Measurements from ENCODE around the gene ZNF491. TPM values are rescaled to one million over a fixed set of nuclear protein-coding genes. Genes with fewer than 3 reads are reported as not detected.
"Not testable (repeated sequence)": the region's sequence is repeated elsewhere in the genome, so short reads cannot be mapped to it uniquely, and the experiment has no call there.

The ZNF491 gene
- total and polyA plus RNA-seq, 4 experiments from 2014 or later: 0.34 to 3.0 (median 2.0) TPM; not detected in 1

- POLR2A ChIA-PET (ENCODE audit: partially characterized antibody): no interaction called here
- H3K9me3 Mint-ChIP-seq: peaks cover 1 to 13% (median 8%) of the 10 kb centered on the region in 8 donors
These were observed 34.7 kb upstream of the ZNF491 start for GRCh38 chr19:11763611-11764010.

GRCh38 chr19:11766597-11767591, 31.4 kb upstream of the ZNF491 start, which contains the start of gene ZNF441:
Gene ZNF441, plus strand, starts transcription at chr19:11767000. Its CDS starts 194 bp downstream, at chr19:11767194.
- intact Hi-C loops (cut with micrococcal nuclease): loop anchor here (1.0 to 2.0 kb wide), 2 partner anchors 28 to 48 kb away; partner anchors contain the start of gene ZNF440
- Mint-ChIP-seq H3K27ac (peak within 1 kb of the TSS; percentile 92 to 97 (median 94)), H3K4me3 (peak within 1 kb of the TSS; percentile 95 to 99 (median 98)), H3K4me1 (peaks cover 17 to 33% (median 23%) of the 10 kb centered on the region in 4 donors), H3K36me3 (peaks cover 15 to 27% of the 10 kb centered on the region in 2 donors), H3K27me3 (peaks cover 0 to 4% of the 10 kb centered on the region in 2 donors), H3K9me3 (peaks cover 2 to 35% (median 23%) of the 10 kb centered on the region in 8 donors)
- no peaks in the 10 kb centered on the region for H3K27me3 ChIP-seq (ENCODE audit: insufficient read depth, low read length)
- H3K36me3 ChIP-seq (ENCODE audit: insufficient read depth, low read length): no peaks in the 10 kb centered on the region
- peaks cover 21% of the 10 kb centered on the region for H3K4me1 ChIP-seq (ENCODE audit: insufficient read depth, low read length)
- peak within 1 kb of the TSS; percentile 84 to 94 for H3K4me3 ChIP-seq (ENCODE audit: low read length in 2 of 2)
- ChIA-PET POLR2A (ENCODE audit: partially characterized antibody) (interaction anchor here (0.6 to 1.6 kb wide), 10 partner anchors 28 to 1148 kb away, joined by 3 to 8 read pairs (median 3); partner anchors contain the start of genes ZNF440, ZNF491 and ZNF823), CTCF (ENCODE audit: partially characterized antibody) (interaction anchor here (1.1 to 1.3 kb wide), 3 partner anchors 30 to 158 kb away, joined by 3 to 5 read pairs (median 4); partner anchors contain the start of genes ZNF491 and ZNF700)
- DNase-seq: peak; percentile 84 to 89 (median 85)
- H3K9me3 ChIP-seq (ENCODE audit: control insufficient read depth in 1 of 2, low read length in 2 of 2): no peaks in the 10 kb centered on the region
- H3K27ac ChIP-seq (ENCODE audit: low read depth, low read length): peak within 1 kb of the TSS; percentile 54

More at GRCh38 chr19:11763611-11764010, 34.7 kb upstream of the ZNF491 start:
- Mint-ChIP-seq H3K27me3 (peaks cover 4 to 8% of the 10 kb centered on the region in 2 donors), H3K27ac (no peak overlapping the region), H3K36me3 (peaks cover 0 to 12% of the 10 kb centered on the region in 2 donors), H3K4me3 (no peak overlapping the region), H3K4me1 (peaks cover 11 to 20% (median 16%) of the 10 kb centered on the region in 4 donors)
- Histone ChIP-seq H3K4me1 (ENCODE audit: insufficient read depth, low read length) (peaks cover 17% of the 10 kb centered on the region), H3K4me3 (ENCODE audit: low read length in 2 of 2) (no peak overlapping the region), H3K36me3 (ENCODE audit: insufficient read depth, low read length) (no peaks in the 10 kb centered on the region), H3K27ac (ENCODE audit: low read depth, low read length) (no peak overlapping the region), H3K9me3 (ENCODE audit: control insufficient read depth in 1 of 2, low read length in 2 of 2) (no peaks in the 10 kb centered on the region), H3K27me3 (ENCODE audit: insufficient read depth, low read length) (no peaks in the 10 kb centered on the region)
- intact Hi-C loops (cut with micrococcal nuclease): no loop called here
- no peak for DNase-seq
- CTCF ChIA-PET (ENCODE audit: partially characterized antibody): no interaction called here

DNA sequence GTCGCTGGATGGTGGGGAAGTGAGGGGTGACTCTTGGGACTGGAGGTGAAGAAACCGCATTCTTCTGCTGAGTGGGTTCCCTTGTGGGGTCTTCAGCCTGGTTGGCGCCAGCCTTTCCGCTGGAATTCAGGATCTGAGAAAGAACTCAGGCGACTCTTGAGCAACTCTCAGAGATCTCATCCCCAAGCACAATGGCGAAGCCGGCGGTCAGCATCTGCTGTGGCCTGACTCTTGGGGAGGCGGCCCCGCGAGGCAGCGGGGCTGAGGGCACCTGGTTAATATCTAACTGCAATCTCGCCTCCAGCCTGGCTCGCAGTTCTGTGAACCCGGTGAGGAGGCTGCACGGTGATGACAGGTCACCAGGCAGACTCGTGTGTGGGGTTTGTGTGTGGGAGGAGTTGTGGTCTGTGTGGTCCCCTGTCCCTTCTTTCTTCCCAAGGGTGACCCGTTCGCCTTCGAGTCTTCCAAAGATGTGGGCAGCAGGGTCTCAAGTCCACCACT, 30.6 kb upstream of the ZNF491 start:
- Mint-ChIP-seq H3K4me1 (peaks cover 18 to 33% (median 23%) of the 10 kb centered on the region in 4 donors), H3K4me3 (peak overlapping the region; percentile 93 to 99 (median 97)), H3K27ac (peak overlapping the region; percentile 58 to 92 (median 91)), H3K27me3 (peaks cover 0 to 2% of the 10 kb centered on the region in 2 donors), H3K9me3 (peaks cover 2 to 41% (median 30%) of the 10 kb centered on the region in 8 donors), H3K36me3 (peaks cover 19 to 32% of the 10 kb centered on the region in 2 donors)
- Histone ChIP-seq H3K9me3 (ENCODE audit: control insufficient read depth in 1 of 2, low read length in 2 of 2) (no peaks in the 10 kb centered on the region), H3K4me3 (ENCODE audit: low read length in 2 of 2) (peak overlapping the region; percentile 84 to 94), H3K27me3 (ENCODE audit: insufficient read depth, low read length) (no peaks in the 10 kb centered on the region), H3K4me1 (ENCODE audit: insufficient read depth, low read length) (peaks cover 21% of the 10 kb centered on the region), H3K27ac (ENCODE audit: low read depth, low read length) (peak overlapping the region; percentile 54), H3K36me3 (ENCODE audit: insufficient read depth, low read length) (no peaks in the 10 kb centered on the region)
- ChIA-PET CTCF (ENCODE audit: partially characterized antibody) (no interaction called here), POLR2A (ENCODE audit: partially characterized antibody) (interaction anchor here (1.5 to 1.6 kb wide), 2 partner anchors 29 to 30 kb away, joined by 5 read pairs; partner anchors contain the start of gene ZNF823)
- intact Hi-C loops (cut with micrococcal nuclease): loop anchor here (1.0 to 2.0 kb wide), 2 partner anchors 28 to 47 kb away; partner anchors contain the start of gene ZNF440
- DNase-seq: peak in 3 of 5 donors; percentile 5 to 28 (median 8)

DNA sequence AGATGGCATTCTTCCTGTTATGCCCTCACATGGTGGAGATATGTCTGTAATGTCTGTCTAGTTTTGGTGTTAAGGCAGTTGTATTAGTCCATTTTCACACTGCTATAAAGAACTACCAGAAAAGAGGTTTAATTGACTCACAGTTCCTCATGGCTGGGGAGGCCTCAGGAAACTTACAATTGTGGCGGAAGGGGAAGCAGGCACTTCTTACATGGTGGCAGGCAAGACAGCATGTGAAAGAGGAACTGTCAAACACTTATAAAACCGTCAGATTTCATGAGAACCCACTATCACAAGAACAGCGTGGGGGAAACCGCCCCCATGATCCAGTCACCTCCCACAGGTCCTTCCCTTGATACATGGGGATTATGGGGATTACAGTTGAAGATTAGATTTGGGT, 28.3 kb upstream of the ZNF491 start:
- Mint-ChIP-seq H3K36me3 (peaks cover 36 to 40% of the 10 kb centered on the region in 2 donors), H3K27ac (no peak overlapping the region), H3K9me3 (peaks cover 2 to 59% (median 46%) of the 10 kb centered on the region in 8 donors), H3K27me3 (peaks cover 0 to under 1% of the 10 kb centered on the region in 2 donors), H3K4me3 (peak overlapping the region in 2 of 8 donors; percentile 28 to 30), H3K4me1 (peaks cover 18 to 44% (median 23%) of the 10 kb centered on the region in 4 donors)
- peaks cover 21% of the 10 kb centered on the region for H3K4me1 ChIP-seq (ENCODE audit: insufficient read depth, low read length)
- intact Hi-C loops (cut with micrococcal nuclease): no loop called here
- POLR2A ChIA-PET (ENCODE audit: partially characterized antibody): no interaction called here
- DNase-seq: no peak
- H3K27me3 ChIP-seq (ENCODE audit: insufficient read depth, low read length): no peaks in the 10 kb centered on the region
- H3K9me3 ChIP-seq (ENCODE audit: control insufficient read depth in 1 of 2, low read length in 2 of 2): peaks cover 0 to 3% of the 10 kb centered on the region in 2 donors
- no peaks in the 10 kb centered on the region for H3K36me3 ChIP-seq (ENCODE audit: insufficient read depth, low read length)
- H3K4me3 ChIP-seq (ENCODE audit: low read length in 2 of 2): no peak overlapping the region
- no peak overlapping the region for H3K27ac ChIP-seq (ENCODE audit: low read depth, low read length)
- CTCF ChIA-PET (ENCODE audit: partially characterized antibody): no interaction called here

DNA sequence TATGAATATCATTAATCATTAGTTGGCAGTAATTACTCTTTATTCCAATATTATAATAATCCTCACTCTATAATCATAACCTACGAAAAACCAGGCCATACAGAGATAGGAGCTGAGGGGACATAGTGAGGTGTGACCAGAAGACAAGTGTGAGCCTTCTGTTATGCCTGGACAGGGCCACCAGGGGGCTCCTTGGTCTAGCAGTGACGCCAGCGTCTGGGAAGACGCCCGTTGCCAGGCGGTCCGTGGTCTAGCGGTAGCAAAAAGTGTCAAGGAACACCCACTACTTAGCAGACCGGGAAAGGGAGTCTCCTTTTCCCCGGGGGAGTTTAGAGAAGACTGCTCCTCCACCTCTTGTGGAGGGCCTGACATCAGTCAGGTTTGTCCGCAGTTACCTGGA, 26.8 kb upstream of the ZNF491 start:
- H3K27ac Mint-ChIP-seq; intact Hi-C loops (cut with micrococcal nuclease); POLR2A ChIA-PET (ENCODE audit: partially characterized antibody); H3K27ac ChIP-seq (ENCODE audit: low read depth, low read length); H3K9me3 ChIP-seq (ENCODE audit: control insufficient read depth in 1 of 2, low read length in 2 of 2); DNase-seq; CTCF ChIA-PET (ENCODE audit: partially characterized antibody); H3K27me3 Mint-ChIP-seq; H3K4me3 Mint-ChIP-seq; H3K36me3 ChIP-seq (ENCODE audit: insufficient read depth, low read length); H3K4me3 ChIP-seq (ENCODE audit: low read length in 2 of 2); H3K27me3 ChIP-seq (ENCODE audit: insufficient read depth, low read length): not testable (repeated sequence)
- Mint-ChIP-seq H3K36me3 (peaks cover 45 to 48% of the 10 kb centered on the region in 2 donors), H3K9me3 (peaks cover 2 to 70% (median 59%) of the 10 kb centered on the region in 8 donors), H3K4me1 (peaks cover 16 to 40% (median 22%) of the 10 kb centered on the region in 4 donors)
- peaks cover 17% of the 10 kb centered on the region for H3K4me1 ChIP-seq (ENCODE audit: insufficient read depth, low read length)

- Histone ChIP-seq H3K9me3 (ENCODE audit: control insufficient read depth in 1 of 2, low read length in 2 of 2) (peaks cover 7 to 36% of the 10 kb centered on the region in 2 donors), H3K36me3 (ENCODE audit: insufficient read depth, low read length) (peaks cover 42% of the 10 kb centered on the region)
- H3K4me3 ChIP-seq (ENCODE audit: low read length in 2 of 2); H3K27me3 ChIP-seq (ENCODE audit: insufficient read depth, low read length); intact Hi-C loops (cut with micrococcal nuclease); H3K27ac ChIP-seq (ENCODE audit: low read depth, low read length); H3K4me1 ChIP-seq (ENCODE audit: insufficient read depth, low read length); POLR2A ChIA-PET (ENCODE audit: partially characterized antibody); CTCF ChIA-PET (ENCODE audit: partially characterized antibody); H3K27ac Mint-ChIP-seq; DNase-seq; H3K4me3 Mint-ChIP-seq; H3K27me3 Mint-ChIP-seq: not testable (repeated sequence)
- Mint-ChIP-seq H3K4me1 (peaks cover 0 to 11% (median under 1%) of the 10 kb centered on the region in 4 donors), H3K9me3 (peaks cover 3 to 92% (median 81%) of the 10 kb centered on the region in 8 donors), H3K36me3 (peaks cover 67 to 79% of the 10 kb centered on the region in 2 donors)
These were observed 21.7 kb upstream of the ZNF491 start for GRCh38 chr19:11776669-11777068.

All from CD4-positive, alpha-beta memory T cell (primary cell).